Smooth muscle cell of the brain vasculature (primary cell): ENCODE results near the gene CMPK1.
"Not testable (repeated sequence)": the region's sequence is repeated elsewhere in the genome, so short reads cannot be mapped to it uniquely, and the experiment has no call there.

Experiments used
- DNase-seq: peaks from one replicate; pipeline ENCODE4 v3.0.0-alpha.2; 2012; ENCODE audit warnings: low read depth, low spot score

The CMPK1 gene

DNA sequence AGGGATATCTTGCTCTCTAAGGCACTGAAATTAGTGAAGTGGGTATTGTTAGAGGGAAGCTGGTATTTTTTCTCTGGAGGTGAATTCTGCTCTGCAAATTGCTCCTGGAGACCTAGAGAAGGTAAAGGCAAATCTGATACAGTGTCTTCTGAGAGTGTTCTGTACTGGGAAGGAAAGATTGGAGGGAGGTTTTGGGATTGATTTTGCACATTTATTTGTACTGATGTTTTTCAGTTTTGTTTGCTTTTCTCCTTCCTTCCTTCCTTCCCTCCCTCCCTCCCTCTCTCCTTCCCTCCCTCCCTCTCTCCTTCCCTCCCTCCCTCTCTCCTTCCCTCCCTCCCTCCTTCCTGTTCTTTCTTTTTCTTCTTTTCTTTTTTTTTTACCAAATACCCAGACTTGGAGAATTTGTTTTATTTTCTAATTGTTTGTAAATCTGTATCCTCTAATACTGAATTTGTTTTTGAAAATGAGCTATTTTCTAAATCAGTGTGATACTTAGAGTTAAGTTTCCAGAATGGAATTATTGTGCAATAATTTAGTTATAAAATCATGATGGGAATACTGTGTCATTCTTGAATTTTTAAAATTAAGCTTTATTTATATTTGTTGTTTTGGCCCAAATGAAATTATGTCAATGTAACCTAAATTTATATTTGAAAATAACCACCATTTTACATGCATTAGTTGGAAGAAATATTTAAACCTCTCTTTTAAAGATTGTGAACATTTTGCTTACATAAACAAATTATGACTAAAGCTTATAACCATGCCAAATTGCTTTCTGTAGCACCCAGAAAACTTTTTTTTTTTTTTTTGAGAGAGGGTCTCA, 4.9 kb downstream of the CMPK1 start:
- no peak for DNase-seq

DNA sequence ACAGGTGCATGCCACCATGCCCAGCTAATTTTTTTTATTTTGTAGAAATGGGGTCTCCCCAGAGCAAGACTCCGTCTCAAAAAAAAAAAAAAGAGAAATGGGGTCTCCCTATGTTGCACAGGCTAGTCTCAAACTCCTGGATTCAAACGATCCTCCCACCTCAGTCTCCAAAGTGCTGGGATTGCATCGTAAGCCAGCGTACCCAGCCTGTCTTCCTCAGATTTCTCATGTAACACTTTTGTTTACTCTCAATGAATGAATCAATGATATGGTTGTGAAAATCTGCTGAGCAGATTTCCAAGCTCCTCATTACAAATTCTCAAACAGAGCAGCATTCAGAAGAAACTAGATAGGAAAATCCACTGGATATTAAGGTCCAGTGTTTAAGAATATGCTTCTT, 6.6 kb downstream of the CMPK1 start:
- DNase-seq = no peak

DNA sequence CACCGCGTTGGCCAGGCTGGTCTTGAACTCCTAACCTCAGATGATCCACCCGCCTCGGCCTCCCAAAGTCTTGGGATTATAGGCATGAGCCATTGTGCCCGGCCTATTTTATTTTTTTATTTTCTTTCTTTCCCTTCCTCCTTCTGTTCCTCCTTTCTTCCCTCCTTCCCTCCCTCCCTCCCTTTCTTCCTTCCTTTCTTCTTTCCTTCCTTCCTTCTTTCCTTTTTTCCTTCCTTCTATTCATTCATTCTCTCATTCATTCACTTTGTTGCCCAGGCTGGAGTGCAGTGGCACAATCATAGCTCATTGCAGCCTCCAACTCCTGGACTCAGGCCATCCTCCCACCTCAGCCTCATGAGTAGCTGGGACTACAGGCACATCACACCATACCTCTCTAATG, 13.4 kb downstream of the CMPK1 start:
- DNase-seq = not testable (repeated sequence)

DNA sequence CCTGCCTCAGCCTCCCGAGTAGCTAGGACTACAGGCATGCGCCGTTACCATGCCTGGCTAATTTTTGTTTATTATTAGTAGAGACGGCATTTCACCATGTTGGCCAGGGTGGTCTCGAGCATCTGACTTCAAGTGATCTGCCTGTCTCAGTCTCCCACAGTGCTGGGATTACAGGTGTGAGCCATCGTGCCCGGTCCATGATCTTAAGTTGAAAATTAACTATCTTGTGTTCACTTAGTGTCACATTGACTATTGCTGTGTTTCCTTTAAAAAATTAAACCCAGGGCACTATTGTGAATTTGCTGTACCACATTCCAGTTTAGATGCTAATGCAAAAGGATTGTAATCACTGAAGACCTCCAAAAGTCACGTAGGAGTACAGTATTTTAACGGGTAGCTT, 14.1 kb downstream of the CMPK1 start:
- DNase-seq = no peak

DNA sequence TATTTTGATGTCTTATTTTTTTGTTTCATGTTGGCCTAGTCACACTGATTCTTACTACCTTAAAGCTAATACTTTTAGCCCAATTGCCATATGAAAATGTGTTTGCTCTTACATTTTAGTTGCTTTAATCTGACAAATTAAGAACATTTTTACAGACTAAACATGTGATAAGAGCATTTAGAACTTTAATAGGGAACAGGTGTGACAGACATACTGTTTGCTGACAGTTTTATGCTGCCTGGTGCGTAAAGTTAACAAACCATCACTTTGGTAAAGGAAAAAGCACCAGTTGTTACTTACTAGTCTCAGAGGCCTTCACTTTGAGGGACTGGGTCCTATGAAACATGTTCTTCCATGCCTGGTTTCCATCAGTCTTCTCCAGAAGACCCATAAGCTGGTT, 14.7 kb downstream of the CMPK1 start:
- no peak for DNase-seq

- DNase-seq = no peak
Observed at GRCh38 chr1:47351305-47351704, 17.7 kb downstream of the CMPK1 start.

- no peak for DNase-seq
Observed at GRCh38 chr1:47361380-47361779, 27.8 kb downstream of the CMPK1 start.

DNA sequence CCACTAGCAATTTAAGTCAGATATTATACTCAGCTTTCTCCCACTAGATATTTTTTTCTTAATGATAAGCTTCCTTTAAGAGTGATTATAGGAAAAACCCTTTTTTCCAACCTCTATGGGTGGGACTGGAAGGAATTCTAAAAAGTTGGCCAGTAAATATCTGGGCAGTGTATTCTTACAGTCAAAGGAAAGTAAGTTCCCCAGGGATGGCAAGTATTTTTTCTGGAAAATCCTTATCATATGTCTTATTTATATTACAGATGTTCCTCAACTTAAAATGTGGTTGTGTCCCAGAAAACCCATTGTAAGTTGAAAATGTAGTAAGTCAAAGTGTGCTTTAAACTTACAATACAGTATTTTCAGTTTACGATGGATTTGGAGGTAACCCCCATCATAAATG, 29.2 kb downstream of the CMPK1 start:
- DNase-seq = no peak

DNA sequence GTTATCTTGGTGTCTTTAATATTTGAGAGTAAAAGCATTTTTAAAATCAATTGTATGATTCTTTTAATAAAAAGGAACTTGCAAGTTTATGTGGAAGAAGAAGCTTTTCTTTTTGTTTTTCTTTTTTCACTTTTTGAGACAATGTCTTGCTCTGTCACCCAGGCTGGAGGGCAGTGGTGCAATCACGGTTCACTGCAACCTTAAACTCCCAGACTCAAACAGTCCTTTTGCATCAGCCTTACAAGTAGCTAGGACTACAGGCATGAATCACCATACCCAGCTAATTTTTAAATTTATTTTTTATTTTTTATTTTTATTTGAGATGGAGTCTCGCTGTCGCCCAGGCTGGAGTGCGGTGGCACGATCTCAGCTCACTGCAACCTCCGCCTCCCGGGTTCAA, 34.1 kb downstream of the CMPK1 start:
- DNase-seq = no peak

DNA sequence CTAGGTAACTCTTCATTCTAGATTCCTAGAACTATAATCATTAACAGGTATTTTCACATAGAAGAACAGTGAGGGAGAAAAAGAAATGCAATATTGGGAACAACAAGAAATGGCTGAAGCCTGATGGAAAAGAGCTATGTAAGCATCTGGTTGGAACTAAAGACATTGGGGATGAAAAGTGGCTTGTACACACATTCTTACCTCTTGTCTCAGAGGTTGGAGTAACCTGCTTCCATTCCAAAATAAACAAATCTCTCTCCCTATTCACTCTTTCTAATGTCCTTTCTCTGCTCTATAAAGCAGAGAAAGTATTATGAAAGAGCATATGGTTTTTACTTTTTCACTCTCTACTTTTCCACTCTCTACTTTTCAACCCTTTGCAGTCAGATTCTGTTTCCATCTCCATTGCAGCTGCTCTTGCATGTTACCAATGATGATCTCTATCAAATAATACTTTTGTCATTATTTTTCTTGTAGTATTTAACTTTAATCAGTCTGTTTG, 37.5 kb downstream of the CMPK1 start:
- no peak for DNase-seq

DNA sequence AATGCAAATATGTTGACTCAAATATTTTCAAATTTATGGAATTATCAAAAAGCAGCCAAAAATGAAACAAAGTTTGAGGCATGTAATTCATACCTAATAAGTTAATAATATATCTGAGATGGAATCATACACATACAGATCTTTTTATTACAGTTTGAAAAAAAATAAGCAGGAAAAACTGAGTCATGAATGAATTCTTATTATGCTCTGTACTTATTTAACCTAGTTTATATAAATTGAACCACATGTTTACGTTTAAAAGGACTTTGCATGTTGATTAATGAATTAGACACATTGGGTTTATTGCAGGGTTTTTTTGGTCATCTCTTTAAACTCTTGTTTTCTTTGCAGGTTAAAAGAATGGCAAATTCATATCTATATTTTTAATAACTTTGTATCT, 40.9 kb downstream of the CMPK1 start:
- no peak for DNase-seq

GRCh38 chr1:47378147-47378546, 44.6 kb downstream of the CMPK1 start:
- no peak for DNase-seq

GRCh38 chr1:47380699-47381098, 47.1 kb downstream of the CMPK1 start:
- DNase-seq = no peak

DNA sequence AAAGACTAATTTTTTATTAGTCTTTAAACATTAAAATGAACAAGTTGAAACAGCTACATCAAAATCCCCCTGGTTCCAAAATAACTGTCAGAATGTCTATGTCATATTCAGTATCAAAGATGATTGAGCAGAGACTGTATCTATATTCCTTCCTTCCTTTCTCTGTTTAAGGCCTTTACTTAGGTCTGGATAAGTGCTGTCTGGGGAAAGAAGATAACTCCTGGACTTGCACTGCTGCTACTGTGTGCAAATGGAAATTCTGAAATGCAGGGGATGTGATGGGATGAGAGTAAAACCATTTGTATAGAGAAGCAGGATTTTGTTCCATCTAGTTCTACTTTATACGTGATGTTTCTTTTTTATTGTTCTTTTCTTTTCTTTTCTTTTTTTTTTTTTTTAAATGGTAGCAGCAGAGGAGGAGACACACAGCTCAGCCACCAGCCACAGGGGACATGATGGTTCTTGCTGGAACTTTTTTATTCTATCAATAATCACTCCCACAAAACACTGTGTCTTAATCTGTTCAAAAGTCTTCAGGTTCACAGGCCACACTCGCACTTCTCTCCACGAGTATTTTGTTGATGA, 48.9 kb downstream of the CMPK1 start:
- DNase-seq = no peak

- DNase-seq = no peak
Observed at GRCh38 chr1:47384083-47384482, 50.5 kb downstream of the CMPK1 start.

- no peak for DNase-seq
Observed at GRCh38 chr1:47385020-47385419, 51.4 kb downstream of the CMPK1 start.

- no peak for DNase-seq
Observed at GRCh38 chr1:47386268-47386667, 52.7 kb downstream of the CMPK1 start.

DNA sequence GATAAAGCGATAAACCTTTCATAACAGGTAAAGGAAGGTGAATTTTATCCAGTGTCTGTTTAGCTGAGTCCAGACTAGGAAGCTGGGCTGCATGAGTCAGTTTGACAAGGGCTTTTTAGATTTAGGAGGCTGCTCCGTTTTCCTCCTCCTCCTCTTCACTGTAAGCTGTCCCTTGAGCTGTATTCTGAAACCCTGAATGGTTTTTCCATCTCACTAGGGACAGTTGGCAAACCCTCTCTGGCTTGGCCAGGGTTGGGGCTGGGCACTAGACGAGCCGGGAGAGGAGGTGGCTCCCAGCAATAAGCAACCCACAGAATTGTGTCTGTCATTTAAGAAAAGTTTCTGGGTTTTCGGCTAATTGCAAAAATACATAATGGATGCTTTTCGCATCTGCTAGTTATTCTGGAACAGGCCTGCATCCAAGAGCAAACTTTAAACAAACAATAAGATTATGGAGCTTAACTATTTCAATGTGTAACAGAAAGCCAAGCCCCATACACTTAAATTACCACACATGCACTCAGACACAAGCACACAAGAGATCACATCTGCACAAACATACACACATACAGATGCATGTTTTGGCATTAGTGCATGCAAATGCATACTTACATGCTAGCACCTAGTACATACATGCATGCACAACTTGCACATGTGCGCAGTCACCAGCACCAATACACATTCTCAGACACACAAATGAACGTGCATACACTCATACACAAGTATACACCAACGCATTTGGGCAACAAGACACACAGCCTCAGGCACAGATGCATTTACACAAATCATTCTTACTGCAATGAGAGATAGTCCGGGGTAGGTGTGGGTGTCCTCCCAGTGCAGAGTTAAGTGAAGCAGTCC, 54.7 kb downstream of the CMPK1 start:
- DNase-seq = no peak

DNA sequence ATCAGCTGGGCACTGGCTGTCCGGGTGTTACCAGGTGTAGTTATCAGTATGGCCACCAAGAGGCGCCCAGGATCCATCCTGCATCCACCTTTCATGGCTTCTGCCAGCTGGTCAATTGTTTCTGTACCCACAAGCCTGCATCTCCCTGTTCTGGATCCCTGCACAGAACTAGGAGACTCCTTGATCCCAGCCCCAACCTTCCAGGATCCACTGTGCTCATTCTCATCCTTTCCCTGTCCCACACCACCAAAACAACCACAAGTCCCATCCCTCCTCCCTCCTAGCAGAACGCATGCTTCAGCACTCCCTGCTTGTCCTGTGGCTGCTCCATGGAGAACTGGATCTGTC, 55.3 kb downstream of the CMPK1 start:
- peak; percentile 29 for DNase-seq

DNA sequence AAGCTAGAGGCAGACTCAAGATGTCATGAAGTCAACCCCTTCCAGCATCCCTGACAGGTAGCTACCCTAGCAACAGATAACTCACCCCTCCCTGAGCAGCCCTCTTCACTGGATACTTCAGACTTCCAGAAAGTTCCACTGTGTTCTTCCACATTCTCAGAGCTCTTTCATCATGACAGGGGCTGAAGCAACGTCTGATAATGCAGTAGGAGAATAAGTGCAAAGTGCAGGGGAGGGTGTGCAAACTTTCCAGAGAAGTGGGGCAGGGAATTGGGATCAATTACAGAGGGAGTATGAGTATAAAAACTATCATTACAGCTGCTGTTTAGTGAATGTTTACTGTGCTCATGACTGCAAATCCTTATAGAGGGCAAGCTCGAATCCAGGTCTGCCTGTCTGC, 56.1 kb downstream of the CMPK1 start:
- no peak for DNase-seq

- no peak for DNase-seq
Observed at GRCh38 chr1:47390843-47391242, 57.3 kb downstream of the CMPK1 start.

DNA sequence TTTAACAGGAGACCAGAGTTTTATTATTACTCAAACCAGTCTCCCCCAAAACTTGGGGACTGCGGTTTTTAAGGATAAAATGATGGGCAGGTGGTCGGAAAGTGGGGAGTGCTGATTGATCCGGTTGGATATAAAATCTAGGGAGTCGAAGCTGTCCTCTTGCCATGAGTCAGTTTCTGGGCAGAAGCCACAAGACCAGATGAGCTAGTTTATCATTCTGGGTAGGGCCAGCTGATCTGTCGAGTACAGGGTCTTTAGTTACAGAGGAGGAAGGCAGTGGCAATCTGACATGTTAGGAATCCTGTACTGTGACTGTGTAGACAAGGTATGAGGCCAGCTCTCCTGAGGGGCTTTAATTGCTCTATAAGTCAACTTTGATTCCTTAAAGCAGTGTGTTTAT, 59.6 kb downstream of the CMPK1 start:
- DNase-seq = no peak

- no peak for DNase-seq
Observed at GRCh38 chr1:47395433-47395832, 61.8 kb downstream of the CMPK1 start.
